LoVo (cell line): Measurements from ENCODE around the gene ATP2A3.

Source experiments
- DNase-seq: peaks from one replicate; pipeline ENCODE4 v3.0.0-alpha.2; 2016; ENCODE audit warnings: low spot score

ATP2A3 gene

DNA sequence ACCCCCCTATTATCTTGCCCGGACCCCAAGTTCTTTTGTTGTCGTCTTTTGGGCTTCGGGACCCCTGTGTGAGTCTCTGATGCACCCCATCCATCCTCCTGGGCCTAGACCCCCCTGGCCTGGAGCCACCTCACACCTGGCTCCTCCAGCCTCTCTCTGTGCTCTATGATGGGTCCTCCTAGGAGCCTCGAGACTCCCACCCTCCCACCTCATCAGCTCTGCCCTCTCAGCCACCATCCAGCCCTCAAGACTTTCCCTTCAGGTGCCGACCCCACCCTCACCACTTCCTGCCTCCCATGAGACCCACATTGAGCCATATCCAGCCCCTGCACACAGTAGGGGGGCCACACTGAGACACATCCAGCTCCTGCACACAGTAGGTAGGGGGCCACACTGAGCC lies 8.7 kb upstream of the ATP2A3 start:
- no peak for DNase-seq

- DNase-seq, result no peak
Observed at GRCh38 chr17:3972281-3972731, 8.1 kb upstream of the ATP2A3 start.

DNA sequence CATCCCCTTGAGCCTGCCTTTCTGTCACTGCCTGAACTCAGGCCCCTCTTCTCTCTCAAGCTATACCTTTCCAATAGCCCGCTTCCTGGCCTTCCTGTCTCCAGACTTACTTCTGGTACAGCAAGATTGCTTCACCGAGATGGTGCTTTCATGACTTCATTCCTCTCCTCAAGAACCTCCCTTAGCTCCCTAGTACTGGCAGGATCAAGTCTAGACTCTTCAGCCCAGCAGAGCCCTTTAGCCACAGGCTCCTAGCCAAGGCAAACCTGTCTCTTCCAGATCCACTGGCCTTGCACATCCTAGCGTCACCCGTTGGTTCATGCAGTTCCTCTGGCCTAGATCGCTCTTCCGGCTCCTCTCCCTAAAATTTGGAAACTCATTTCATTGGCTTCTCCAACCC lies 6.4 kb upstream of the ATP2A3 start:
- no peak for DNase-seq

DNA sequence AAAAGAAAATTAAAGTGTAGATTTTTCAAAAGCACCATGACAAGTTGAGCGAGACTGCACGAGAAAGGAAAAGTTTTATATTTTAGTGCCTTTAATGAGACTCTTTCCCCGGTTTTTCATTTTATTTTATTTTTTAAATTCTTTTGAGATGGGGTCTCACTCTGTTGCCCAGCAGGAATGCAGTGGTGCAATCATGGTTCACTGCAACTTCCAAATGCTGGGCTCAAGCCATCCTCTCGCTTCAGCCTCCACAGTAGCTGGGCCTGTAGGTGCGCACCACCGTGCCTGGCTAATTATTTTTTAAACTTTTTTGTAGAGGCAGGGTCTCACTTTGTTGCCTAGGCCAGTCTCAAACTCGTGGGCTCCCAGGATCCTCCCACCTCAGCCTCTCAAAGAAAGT lies 5.7 kb upstream of the ATP2A3 start:
- no peak for DNase-seq

DNA sequence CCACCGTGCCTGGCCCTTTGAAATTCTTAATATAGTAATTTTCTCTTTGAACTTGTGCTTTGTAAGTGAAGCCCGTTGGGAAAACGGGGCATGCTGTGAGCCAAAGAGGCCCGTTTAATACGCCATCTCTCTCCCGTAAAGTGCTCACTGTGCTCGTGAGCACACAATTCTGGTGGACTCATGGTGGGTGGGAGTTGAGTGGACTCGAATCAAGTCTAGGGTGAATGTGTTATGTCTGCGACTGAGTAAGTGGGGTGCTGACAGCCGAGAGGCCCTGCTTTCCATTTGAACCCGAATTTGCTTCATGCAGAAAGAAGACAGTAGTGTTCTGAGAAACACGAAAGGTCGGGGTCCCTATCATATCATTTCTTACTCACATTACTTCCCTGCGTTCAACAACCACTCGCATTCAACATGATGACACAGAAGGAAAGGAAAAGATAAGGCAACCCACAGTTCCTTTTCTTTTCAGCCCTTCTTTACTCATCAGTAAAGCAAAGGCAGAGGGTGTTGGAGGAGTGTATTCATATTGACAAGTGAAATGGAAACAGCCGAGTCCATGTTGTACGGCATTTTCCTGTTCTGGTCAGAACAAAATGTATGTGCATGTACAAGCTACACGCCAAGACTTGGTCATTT lies 4.8 kb upstream of the ATP2A3 start:
- DNase-seq, result no peak

GRCh38 chr17:3968015-3968414 lies 3.8 kb upstream of the ATP2A3 start:
- no peak for DNase-seq

DNA sequence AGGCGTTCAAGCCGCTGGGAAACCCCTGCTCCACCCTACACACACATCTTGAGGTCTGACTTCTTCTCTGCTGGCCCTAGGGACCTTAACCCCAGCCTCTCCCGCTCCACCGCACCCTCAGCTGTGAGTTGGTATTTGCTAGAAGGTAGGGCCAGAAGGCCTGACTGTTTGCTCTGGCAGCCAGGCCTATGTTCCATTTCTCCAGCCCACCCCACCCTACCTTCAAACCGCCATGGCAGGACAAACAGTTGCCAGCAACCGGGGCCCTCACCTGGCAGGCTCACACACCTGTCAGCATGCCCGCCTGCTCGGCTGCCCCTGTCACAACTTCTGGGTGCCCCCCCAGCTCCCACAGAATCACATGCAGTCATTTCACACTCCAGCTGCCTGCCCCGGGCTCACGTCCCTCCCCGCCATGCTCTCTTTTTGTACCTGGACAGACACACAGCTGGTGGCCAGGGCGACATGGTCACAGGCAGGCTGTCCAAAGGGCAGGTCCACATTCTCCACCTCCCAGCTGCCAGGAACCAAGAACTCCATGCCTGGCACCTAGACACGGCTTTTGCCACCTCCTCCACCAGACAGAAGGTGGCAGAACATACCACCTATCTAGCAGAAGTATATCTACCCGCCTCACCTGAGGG lies 2.6 kb upstream of the ATP2A3 start:
- DNase-seq, result no peak

GRCh38 chr17:3965118-3965800 lies 1.0 kb upstream of the ATP2A3 start:
- no peak for DNase-seq

GRCh38 chr17:3963237-3964201 lies 718 bp downstream of the ATP2A3 start:
- no peak for DNase-seq

- DNase-seq, result no peak
Observed at GRCh38 chr17:3962965-3963236, 1.3 kb downstream of the ATP2A3 start.

DNA sequence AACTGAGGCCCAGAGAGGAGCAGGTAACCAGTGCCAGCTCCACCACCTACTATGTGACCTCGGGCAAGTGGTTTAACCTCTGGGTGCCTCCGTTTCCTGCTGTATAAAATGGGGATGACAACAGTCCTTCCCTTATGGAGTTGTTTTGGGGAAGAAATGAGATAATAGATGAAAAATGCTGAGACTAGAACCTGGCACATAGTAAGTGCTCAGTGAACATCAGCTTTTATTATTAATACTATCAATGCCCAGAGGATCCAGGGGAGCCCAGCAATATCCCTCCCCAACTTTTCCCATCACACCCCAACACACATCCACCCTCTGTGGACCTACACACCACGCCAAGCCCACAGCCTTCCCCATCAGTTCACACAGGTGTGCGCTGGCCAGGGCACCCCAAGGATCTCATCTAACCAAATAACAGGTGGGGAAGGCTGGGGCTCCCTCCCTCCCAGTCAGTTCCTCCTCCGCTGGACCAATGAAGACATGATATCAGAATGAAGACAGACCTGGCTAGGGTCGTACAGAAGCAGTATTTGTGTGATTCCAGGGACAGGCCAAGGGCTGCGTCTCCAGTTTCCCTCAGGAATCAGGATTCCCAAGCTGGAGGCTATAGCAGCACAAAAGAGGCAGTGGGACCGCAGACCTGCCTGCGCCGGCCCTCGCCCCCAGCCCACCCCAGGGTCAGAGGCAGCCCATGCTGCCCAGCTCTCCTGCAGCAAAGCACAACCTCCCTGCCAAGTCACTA lies 1.8 kb downstream of the ATP2A3 start:
- no peak for DNase-seq

DNA sequence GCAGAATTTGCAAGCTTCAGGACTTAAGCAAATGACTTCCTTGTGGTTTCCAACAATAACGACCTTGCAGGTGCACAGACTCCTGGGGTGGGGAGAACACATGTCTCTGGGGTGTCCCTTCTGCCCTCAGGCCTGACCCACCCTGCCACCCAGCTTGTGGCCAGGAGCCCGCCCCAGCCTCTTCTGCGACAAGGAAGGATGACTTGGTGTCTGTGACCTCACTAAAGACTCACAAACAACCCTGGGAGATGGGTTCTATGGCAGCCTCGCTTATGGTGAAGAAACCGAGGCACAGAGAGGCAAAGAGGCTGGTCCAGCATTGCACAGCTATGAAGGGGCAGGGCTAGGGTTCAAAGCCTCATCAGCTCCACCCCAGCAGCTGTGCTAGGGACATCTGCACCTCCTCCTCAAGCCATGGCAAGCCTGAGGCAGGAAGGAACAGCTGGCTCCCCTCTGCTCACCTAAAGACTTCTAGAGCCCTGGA lies 2.6 kb downstream of the ATP2A3 start:
- no peak for DNase-seq

DNA sequence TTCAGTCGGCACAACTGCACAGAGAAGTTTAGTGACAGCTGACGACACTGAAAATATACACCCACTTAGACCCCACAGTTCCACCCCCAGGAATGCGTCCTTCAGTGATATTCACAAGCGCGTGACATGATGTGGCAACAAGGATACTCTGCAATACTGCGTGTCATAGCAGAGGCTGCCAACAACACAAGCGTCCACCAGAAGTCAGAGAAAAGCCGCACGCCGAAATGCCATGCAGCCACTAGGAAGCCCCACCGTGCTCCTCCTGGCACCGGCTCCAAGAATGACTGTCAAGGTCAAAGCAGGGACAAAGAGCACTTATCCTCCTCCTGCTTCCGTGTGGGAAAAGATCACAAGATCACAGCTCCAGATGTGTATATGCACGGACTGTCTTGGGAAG lies 3.5 kb downstream of the ATP2A3 start:
- no peak for DNase-seq

DNA sequence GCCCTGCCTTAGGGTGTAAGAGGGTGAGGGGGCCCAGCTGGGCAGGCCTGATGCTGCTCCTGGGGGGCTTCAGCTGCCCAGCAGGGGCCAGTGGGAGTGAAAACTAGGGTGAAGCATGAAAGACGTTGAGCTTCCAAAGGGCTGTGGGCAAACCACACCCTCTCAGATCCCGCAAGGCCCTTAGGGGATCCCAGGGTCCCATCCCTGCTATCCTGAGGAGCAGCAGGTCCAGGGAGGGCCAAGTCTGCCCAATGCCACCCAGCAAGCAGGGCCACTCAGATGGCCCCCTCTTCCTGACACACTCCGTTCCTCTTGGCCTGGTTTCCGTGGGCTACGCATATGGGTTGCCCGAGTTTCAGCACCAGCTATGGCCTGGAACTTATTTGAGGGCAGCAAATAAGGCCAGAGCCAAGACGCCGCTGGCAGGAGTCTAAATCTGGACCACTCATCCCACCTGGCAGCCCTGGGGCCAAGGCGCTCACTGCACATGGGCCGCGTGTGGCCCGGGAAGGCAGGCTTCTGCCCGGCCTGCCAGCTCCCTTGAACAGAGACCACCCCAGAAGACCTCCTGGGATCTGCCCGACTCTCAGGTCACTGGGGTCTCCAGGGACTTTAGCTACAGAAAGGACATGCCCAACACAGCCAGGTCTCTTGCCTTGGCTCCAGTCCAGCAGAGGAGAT lies 4.2 kb downstream of the ATP2A3 start:
- no peak for DNase-seq

DNA sequence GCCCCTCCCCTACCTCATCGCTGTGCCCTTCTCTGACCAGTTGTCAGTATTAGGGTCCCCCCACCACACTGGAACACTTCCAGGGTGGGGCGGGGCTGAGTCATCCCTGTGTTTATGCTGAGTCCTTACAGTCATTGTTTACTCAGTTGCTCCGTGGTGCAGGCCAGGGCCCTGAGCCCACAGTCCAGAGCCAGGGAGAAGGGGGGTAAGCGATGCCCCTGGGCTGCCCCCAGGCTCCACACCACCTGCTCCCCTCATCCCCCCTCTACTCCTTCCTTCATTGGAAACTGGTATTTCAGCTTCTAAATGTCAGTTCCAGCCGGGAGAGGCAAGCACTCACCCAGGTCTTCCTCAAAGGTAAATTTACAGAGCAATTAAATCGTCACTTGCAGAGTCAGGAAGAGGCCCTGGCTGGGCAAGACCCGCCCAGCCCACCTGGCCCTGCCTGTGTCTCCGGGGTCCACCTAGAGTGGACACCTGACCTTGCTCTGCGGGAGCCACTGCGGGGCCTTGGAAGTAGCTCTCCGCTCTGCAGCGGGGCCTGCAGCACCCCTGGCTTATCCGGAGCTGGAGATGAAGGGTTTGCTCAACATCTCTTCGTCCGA lies 4.8 kb downstream of the ATP2A3 start:
- peak; percentile 5 for DNase-seq

DNA sequence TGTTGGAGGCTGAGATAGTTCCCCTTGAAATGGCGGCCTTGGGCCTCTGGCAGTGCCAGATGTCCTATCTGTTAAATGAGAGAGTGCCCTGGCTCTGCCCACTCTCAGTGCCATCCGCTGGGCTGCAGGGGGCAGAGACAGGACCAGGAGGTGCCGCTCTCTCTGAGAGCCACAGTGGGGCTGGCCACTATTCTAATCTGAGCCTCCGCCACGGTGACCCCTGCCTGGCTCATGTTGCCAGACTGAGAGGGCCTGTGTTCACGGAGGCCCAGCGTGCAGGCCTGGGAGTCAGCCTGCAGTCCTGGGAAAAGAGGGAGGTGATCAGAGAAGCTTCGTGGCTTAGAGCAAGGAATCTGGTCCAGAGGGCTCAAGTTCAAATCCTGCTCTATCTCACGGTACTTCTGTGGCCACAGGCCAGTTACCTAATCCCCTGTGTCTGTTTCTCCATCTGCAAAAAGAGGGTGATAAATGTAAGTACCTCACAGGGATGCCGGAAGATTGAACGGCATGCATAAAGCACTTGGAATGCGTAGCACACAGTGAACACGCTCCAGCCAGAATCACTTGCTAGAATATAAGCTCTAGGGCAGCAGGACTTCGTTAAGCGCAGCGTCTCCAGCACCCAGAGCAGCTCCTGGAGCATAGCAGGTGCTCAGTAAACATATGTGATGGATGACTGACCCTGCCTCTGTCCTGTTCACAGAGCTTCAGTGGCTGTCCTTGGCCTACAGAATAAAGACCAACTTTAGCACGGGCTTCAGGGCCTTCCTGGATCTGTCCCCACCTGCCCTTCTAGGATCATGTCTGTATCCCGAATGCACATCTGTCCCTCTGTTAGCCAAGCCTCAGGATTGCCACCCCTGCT lies 6.3 kb downstream of the ATP2A3 start:
- no peak for DNase-seq

- no peak for DNase-seq
Observed at GRCh38 chr17:3956983-3957382, 7.3 kb downstream of the ATP2A3 start.

DNA sequence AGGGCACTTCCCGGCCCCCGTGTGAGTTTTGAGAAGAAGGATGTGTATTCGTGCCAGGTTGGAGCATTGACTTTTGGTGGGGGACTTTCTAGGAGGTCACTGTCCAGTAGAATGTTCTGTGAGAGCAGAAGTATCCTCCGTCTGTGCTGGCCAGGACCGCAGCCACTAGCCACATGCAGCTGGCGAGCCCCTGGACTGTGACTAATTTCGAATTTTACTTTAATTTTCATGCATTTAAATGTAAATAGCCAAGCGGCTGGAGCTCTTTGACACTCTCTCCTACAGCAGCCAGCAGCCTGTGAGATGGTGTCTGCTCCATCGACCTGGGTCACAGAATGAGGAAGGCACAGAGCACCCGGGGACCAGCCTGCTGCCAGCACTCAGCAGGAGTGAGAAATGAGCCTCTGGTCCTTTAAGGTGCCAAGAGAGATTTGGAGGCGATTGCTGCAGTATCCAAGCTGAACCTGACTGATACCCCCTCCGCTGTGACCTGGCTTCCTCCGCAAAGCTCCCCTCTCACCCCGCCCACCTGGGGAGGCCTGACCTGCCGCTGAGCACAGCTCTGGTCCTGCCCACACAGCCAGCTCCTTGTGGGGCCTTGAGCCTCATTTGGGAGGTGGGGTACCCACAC lies 7.8 kb downstream of the ATP2A3 start:
- DNase-seq, result no peak

GRCh38 chr17:3955673-3955988 lies 8.6 kb downstream of the ATP2A3 start:
- DNase-seq, result no peak
